HG02678 (cell line): Measurements from ENCODE around the gene CCL8.

Experiments used
- ATAC-seq: cut with Tn5 transposase; IDR thresholded peaks from one replicate; pipeline ENCODE4 v1.9.1; 2021; ENCODE audit warnings: mild to moderate bottlenecking, moderate library complexity; ENCODE audit not compliant: unreplicated experiment

CCL8 gene

DNA sequence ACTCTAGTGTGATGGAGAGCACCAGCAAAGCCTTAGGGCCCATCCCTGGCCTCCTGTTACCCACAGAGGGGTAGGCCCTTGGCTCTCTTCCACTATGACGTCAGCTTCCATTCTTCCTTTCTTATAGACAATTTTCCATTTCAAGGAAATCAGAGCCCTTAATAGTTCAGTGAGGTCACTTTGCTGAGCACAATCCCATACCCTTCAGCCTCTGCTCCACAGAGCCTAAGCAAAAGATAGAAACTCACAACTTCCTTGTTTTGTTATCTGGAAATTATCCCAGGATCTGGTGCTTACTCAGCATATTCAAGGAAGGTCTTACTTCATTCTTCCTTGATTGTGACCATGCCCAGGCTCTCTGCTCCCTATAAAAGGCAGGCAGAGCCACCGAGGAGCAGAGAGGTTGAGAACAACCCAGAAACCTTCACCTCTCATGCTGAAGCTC is at the start of gene CCL8:
CCL8 (plus strand) TSS at position 397 of the 445 bp plus-strand sequence. CDS start 67 bp downstream, outside the sequence.
- ATAC-seq: no peak

DNA sequence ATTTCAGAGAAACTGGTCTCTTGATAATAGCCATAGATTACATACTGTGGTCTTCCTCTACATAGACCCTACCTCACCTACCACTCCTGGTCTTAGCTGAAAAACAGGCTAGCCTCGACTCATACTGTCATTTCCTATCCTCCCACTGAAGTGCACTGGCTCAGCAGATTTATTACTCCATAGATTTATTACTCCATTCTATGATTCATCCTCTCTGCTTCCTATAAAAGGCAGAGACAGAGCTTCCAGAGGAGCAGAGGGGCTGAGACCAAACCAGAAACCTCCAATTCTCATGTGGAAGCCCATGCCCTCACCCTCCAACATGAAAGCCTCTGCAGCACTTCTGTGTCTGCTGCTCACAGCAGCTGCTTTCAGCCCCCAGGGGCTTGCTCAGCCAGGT is 49.3 kb upstream of the CCL8 start, which contains the start of gene CCL7:
CCL7 (plus strand) TSS at position 253 of the 400 bp plus-strand sequence; CDS start at position 323, 70 bp downstream.
- no peak for ATAC-seq

DNA sequence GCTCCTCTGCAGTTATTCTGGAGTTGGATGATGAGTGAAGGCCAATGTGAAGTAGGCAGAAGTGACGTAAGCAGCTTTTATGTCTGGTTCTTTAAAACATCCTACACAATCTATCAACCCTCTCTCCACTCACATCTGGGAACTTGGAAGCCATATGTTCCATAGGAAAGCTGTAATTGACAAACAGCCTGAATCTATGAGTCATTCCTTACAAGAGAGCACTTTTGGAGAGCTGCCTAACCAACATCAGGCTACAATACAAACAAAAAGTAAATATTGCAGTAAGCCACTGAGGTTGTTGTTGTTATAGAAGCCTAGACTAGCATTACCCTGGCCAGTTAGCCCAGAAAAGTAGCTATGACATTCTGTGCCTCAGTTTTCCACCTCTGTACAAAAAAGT is 43.4 kb upstream of the CCL8 start:
- ATAC-seq: no peak

DNA sequence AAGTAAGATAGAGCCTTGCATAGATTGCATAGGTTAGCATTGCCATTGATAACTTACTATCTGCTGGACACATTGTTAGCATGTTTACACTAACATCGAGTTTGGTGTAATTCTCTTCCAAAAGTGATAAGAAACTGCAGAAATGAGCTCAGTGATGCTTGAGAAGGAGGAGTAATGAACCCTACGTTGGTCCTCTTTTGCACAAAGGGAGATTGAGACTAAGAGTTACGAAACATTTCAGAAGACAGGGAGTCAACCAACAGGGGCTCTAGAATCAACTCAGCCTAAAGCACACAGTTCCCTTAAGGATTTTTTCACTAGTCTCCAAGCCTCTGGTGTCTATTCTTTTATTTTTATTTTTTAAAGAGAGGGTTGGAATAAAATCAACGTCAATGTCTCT is 42.4 kb upstream of the CCL8 start:
- ATAC-seq: no peak

DNA sequence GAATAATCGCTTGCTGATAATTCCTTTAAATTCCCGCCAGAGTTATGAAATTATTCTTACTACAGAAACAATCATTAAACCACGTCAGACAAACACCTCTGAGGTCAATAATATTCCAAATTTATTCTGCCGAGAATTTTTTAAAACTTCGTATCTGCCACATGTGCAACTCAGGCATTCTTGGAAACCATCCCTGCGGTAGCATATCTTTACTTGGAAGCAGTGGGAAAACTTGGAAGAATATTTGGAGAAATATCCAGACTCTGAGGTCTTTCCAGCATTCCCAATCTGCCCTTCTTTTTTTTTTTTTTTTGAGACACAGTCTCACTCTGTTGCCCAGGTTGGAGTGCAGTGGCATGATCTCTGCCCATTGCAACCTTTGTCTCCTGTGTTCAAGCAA is 35.7 kb upstream of the CCL8 start:
- ATAC-seq: no peak

DNA sequence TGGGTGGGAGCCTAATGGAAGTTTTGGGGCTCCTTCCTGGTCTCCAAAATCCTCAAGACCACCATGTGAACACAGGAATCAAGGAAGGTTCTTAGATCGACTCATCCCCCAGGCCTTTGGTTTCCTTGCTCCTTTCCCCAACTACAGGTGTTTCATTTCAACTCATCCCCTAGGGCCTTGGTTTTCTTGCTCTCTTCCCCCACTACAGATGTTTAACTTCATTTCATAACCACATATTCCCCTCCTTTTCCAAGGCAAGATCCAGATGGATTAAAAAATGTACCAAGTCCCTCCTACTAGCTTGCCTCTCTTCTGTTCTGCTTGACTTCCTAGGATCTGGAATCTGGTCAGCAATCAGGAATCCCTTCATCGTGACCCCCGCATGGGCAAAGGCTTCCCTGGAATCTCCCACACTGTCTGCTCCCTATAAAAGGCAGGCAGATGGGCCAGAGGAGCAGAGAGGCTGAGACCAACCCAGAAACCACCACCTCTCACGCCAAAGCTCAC is 33.9 kb upstream of the CCL8 start, which contains the start of gene CCL11:
CCL11 (plus strand) TSS at position 457 of the 507 bp plus-strand sequence. CDS start 67 bp downstream, outside the sequence.
- no peak for ATAC-seq

DNA sequence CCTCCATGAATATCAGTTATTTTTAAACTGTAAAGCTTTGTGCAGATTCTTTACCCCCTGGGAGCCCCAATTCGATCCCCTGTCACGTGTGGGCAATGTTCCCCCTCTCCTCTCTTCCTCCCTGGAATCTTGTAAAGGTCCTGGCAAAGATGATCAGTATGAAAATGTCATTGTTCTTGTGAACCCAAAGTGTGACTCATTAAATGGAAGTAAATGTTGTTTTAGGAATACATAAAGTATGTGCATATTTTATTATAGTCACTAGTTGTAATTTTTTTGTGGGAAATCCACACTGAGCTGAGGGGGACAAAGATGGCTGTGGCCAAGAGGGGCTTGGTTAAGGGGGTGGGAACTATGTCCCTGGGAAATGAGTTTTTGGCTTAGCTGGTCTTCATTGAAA is 31.4 kb upstream of the CCL8 start:
- no peak for ATAC-seq

DNA sequence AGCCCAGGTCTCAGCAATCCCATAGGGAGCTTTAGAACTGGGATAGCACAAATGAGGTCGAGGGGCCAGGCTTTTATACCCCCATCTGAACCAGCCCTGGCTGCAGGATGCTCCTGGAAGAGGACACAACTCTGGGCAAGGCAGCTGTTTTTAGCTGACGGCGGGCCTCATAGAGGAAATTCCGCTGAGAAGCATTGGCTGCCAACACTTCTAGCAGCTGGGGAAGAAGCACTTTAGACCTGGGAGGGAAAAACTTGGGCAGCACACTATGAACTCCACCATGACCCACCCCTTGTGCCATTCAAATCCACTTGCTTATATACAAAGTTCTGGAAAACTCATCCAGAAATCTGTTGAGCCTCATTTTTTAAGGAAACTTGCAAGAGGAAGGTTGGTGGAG is 28.6 kb upstream of the CCL8 start:
- ATAC-seq: no peak

DNA sequence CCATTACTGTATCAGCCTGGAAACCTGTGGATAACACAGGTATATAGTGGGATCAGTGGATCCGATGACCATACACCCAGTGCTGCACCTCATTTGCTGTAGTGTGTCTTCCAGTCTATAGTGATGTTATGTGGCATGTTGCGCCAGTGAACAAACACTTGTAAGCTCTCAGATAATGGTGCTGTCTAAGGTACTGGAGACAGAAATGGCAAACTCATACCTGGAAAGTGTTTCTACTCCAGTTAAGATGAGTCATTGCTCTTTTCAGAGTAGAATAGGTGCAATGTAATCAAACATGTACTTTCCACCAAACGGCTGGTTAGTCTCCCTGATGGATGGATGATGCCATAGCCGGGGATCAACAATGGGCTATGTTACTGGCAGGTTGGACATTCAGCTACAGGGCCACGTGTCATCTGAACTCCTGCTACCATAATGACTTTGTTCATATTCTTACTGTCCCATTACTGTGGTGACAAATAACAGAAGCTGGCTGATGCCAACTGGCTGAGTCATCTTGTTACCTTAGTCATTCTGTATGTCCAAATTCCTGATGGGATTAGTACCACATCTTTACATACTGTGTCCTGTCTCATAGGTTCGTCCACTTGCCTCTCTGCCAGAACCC is 27.4 kb upstream of the CCL8 start:
- no peak for ATAC-seq

DNA sequence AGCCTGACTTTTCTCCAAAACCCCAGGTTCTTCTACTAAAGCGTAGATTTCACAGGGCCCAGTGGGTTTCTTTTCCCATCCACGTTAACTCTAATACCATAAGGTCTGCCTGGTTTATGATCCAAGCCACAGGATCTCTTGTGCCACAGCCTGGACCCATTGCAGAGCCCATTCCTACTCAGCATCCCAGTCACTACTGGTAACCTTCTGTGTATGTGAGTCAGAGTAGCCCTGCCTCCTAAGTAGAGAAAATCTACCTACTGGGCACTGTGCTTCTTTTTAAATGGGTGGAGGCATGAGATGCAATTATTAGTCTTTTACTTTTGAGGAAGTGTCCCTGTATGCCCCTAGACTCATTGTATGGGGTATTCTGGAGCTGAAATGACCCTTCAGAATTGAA is 20.2 kb upstream of the CCL8 start:
- no peak for ATAC-seq

DNA sequence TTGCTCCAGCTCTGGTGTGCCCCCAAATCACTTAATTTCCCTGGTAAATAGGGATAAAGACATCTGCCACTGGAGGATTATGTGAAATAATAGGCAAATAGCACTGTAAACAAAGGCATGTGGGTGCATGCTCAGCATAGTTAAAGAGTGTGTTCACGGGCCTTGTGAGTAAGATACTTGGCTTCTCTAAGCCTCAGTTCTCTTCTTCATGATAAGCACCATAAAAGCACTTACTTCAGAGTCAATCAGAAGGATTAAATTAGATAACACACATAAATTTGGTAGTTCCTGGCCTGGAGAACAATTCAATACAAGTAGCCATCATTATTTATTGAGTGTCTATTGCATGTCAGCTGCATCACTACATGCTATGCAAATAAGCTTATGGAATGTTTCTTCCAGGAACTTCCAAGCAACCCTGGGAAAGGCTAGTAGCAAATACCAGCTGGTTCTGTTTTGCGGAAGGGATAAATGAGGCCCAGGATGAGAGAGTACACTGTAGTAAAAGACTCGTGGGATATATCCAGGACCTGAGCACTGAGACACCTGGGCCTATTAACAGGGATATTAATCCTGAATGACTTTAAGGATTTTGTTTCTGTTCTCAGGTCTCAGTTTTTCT is 19.2 kb upstream of the CCL8 start:
- no peak for ATAC-seq

DNA sequence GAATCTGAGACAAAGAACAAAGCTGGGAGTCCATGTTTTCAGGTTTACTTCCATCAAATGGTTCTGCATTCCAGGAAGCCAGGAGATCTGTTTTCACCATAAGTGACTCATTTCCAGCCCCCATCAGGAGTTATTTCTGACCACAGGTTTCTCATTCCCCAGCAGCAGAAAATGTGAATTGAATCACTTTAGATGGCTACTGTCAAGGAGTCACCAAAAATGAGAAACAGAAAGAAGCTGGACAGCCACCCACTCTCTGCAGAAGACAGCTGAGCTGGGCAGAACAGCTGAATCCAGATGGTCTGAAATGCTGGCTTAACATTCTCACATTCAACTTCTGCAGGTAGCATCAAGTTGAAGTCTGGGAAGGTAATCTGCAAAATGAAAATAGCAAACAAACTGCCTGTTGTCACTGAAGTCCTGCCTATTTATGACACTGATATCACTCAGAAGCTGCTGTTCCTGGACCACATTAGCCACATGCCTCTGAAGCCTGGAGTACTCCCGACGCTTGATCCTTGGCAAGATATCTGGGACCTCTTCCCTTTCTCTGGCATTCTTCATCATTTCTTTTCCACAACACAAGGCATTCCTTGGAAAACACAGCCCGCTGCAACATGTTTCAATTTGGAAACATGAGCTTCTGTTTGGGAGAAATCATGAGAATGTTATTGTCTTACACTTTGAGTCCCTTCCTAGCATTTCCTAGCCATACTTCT is 18.4 kb upstream of the CCL8 start:
- ATAC-seq: no peak

DNA sequence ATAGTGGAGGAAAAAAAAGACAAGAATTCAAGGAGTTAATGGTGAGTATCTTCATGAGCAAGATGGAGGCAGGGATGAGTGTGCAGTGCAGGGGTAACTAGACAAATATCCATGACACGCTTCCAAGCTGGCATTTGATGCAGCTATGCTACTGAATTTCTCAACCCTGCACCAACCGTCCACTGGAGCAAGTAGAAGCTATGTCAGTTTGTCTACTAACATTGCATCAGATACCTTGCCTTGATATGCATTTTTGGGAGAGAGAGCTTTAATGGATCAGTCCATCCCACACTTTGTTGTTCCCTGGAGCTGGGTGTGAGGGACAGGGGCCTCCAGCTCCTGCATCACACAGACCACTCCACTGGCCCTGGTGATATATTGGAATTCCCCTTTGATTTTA is 17.2 kb upstream of the CCL8 start:
- no peak for ATAC-seq

DNA sequence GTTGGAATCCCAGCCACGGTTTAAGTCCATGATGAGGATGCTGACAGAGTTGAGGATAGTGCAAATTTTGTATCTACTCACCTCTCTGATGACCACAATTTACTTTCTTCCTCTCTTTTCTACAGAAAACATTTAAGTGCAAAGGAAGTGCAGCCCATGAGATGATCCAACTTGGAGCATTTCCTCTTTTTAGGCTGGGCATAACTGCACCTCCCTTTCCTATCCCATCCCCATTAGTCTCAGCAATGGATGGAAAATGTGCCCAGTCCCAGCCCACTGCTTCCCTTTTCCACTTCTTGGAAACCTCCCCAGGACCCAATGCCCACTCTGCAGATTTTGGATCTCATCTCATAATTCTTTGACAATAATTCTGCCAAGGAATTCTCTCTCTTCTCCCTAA is 16.6 kb upstream of the CCL8 start:
- no peak for ATAC-seq

DNA sequence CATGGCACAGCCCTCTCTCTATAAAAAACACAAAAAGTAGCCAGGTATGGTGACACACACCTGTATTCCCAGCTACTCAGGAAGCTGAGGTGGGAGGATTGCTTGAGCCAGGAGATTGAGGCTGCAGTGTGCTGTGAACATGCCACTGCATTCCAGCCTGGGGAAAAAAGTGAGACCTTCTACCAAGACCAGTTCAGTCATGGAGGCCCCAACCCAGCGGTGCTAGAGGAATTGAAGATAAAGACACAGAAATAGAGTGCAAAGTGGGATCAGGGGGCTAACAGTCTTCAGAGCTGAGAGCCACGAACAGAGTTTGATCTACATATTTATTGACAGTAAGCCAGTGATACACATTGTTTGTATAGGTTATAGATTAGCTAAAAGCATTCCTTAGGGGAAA is 15.6 kb upstream of the CCL8 start:
- ATAC-seq: no peak

DNA sequence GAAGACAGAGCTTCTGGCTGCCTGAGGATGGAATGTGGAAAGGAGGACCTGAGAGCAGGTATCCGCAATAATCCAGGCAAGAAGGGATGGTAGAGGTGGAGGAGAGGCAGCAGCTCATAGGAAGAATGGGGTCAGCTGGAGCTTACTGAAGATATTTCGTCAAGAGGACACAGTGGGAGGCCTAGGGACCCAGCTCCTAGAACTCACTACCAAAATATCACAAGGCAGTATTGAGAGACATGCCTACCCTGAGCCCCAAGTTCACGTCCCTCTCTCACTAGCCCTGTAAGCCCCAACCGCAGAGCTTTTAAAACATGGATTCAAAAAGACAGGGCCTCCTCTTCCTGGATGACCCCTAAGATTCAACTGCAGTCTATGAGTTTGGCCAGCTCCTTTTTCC is 14.2 kb upstream of the CCL8 start:
- ATAC-seq: no peak

DNA sequence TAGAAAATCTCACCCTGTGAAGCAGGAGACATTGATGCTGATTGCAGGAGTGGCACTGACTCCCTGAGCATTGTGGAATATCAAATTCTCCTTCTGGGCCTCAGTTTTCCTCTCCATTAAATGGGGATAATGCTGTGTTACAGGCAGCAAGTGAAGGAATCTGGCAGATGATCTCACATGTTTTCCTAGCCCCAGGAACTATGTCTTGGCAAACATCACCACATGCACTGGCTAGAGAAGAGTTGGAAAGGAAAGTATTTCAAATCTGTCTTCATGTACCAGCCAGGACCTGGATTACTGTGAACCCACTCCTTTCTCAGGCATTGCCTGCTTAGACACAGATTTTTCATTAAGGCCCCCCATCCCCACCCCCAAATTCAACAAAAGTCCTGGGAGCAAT is 13.6 kb upstream of the CCL8 start:
- ATAC-seq: no peak

DNA sequence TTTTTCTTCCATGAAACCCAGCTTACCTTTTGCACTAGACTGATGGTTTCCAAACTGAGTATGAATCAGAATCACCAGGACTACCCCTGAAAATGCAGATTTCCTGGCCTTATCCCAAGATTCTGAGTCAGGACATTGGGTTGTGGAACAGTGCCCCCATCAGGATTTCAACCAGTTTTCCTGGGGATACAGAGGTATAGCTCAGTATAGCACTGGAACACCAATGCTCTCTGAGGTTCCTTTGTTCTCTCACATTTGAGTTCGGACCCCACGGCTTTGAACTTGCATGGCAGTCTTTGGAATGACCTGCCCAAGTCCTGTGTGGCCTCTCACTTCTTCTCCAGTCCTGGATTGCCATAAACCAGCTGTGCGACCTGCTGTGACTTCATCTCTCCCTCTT is 12.8 kb upstream of the CCL8 start:
- no peak for ATAC-seq

DNA sequence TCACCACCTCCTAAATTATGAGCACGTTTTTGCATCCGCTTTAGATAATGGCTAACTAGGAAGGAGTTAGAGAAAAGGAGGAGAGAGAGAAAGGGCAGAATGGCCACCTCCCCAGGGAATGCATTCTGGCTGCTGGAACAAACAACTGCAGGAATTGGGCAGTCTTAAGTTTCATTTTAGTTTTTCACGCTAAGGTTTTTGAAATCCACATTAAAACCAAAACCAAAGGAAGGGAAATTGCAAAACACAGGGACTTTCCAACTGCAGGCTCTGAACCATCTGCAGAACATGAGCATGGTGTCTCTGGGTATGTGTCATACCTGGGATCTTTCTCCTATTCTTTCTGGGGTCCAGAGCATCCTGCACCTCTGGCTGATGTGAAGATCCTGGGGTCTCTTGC is 12.1 kb upstream of the CCL8 start:
- ATAC-seq: no peak

DNA sequence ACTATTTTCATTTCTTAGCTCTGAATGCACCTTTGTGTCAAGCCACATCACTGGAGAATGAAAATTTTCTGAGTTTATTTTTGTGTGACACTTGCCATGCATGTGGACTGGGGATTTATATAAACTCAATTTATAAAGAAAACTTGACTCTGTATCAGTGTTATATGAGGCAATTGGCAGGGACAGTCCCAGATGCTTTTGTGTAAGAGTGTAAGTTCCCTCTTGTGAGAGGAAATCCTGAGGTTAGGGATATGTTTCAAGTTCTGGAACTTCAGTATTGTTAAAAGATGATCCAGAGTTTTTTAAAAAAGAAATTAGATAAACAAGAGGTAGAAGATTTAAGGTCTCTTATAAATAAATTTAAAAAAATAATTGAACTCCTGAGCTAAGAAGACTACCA is 10.9 kb upstream of the CCL8 start:
- no peak for ATAC-seq

DNA sequence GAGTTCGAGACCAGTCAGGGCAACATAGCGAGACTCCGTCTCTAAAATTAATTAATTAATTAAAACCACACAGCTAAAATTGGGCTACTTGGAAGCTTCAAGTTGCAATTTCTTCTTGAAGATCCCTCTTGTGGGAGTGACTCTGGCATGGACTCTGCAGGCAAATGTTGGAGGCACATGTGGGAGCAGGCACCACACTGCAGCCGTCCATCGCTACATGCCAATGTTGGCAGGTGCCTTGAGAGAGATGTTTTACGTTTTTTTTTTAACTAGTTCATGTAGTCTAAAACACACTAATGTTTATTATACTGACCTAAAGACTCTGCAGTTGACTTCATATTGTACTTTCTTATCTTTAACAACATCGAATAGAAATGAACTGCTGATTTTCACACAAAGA is 7.9 kb upstream of the CCL8 start:
- no peak for ATAC-seq

DNA sequence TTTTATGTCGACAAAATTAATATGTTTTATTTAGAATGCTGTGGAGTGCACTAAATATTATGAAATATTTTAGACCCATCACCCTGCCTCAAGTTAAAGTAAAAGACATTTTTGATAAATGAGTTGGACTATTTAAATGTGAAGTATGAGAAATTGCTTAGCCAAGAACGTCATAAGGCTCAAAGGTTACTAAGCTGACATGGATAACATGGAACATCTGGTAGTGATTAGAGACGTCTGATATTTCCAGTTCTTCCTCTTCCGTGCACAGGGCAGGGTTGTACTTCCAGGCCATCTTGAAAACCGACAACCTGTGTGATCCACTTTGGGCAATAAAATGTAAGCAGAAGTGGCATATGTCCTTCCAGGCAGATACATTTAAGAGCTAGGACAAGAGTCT is 7.2 kb upstream of the CCL8 start:
- no peak for ATAC-seq
